Measurements from ENCODE around the gene EGFR.

GRCh38 chr7:55065511-55066229, 46.9 kb downstream of the EGFR start:
- no peak for TF ChIP-seq EZH2 (IDR thresholded peaks at IDR 0.05; ENCODE audit: borderline replicate concordance, low read length)
- TF ChIP-seq, protein P1, sequence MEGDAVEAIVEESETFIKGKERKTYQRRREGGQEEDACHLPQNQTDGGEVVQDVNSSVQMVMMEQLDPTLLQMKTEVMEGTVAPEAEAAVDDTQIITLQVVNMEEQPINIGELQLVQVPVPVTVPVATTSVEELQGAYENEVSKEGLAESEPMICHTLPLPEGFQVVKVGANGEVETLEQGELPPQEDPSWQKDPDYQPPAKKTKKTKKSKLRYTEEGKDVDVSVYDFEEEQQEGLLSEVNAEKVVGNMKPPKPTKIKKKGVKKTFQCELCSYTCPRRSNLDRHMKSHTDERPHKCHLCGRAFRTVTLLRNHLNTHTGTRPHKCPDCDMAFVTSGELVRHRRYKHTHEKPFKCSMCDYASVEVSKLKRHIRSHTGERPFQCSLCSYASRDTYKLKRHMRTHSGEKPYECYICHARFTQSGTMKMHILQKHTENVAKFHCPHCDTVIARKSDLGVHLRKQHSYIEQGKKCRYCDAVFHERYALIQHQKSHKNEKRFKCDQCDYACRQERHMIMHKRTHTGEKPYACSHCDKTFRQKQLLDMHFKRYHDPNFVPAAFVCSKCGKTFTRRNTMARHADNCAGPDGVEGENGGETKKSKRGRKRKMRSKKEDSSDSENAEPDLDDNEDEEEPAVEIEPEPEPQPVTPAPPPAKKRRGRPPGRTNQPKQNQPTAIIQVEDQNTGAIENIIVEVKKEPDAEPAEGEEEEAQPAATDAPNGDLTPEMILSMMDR (conservative IDR thresholded peaks at IDR 0.05 in 1 of 2, IDR thresholded peaks at IDR 0.05 in 1 of 2; ENCODE audit: extremely low read depth in 1 of 2, insufficient read depth in 1 of 2, low read depth in 1 of 2, low read length in 2 of 2) = no peak

Measured in mammary epithelial cell (primary cell).